GDM1 (cell line): ENCODE data around the gene KDSR.

Experiments used
- DNase-seq: peaks from one replicate; lab custom pipeline; 2025; lab: John Stamatoyannopoulos, UW

Gene KDSR

GRCh38 chr18:63284173-63284799, 82.7 kb downstream of the KDSR start:
- DNase-seq, result no peak

- DNase-seq, result no peak
Measured at GRCh38 chr18:63283305-63284094, 83.5 kb downstream of the KDSR start.

- DNase-seq, result no peak
Measured at GRCh38 chr18:63282793-63283192, 84.2 kb downstream of the KDSR start.
